G401 (cell line): ENCODE data around the gene PROM2. TPM values are rescaled to one million over a fixed set of nuclear protein-coding genes. Genes with fewer than 3 reads are reported as not detected.
"Not testable (repeated sequence)": the region's sequence is repeated elsewhere in the genome, so short reads cannot be mapped to it uniquely, and the experiment has no call there.

Experiments
- DNase-seq: peaks from one replicate; pipeline ENCODE4 v3.0.0-alpha.2; 2015; ENCODE audit warnings: low spot score
- in situ Hi-C: cut with HindIII; loops from 2 replicates; pipeline ENCODE4 v1.10.0; 2016; ENCODE audit warnings: low sequenced_read_pairs, mixed read lengths
- total RNA-seq: library from RNA; depleted of rRNA; stranded (reverse); fragments of >200 nt; shearing (Covaris generic); gene quantifications from 2 replicates; pipeline ENCODE4 v1.2.3, GENCODE V29; 2014; rRNA removed

The PROM2 gene, protein sequence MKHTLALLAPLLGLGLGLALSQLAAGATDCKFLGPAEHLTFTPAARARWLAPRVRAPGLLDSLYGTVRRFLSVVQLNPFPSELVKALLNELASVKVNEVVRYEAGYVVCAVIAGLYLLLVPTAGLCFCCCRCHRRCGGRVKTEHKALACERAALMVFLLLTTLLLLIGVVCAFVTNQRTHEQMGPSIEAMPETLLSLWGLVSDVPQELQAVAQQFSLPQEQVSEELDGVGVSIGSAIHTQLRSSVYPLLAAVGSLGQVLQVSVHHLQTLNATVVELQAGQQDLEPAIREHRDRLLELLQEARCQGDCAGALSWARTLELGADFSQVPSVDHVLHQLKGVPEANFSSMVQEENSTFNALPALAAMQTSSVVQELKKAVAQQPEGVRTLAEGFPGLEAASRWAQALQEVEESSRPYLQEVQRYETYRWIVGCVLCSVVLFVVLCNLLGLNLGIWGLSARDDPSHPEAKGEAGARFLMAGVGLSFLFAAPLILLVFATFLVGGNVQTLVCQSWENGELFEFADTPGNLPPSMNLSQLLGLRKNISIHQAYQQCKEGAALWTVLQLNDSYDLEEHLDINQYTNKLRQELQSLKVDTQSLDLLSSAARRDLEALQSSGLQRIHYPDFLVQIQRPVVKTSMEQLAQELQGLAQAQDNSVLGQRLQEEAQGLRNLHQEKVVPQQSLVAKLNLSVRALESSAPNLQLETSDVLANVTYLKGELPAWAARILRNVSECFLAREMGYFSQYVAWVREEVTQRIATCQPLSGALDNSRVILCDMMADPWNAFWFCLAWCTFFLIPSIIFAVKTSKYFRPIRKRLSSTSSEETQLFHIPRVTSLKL
- 0.03 TPM in 1 of 2 replicates, not detected in the other for total RNA-seq

GRCh38 chr2:95274291-95275150, at the start of gene PROM2:
PROM2 (plus strand) TSS chr2:95274449; CDS start chr2:95274586, 137 bp downstream.
- in situ Hi-C loops = no loop called here

GRCh38 chr2:95225658-95226057, 48.6 kb upstream of the PROM2 start:
- in situ Hi-C loops = no loop called here

More at GRCh38 chr2:95274291-95275150, at the start of gene PROM2:
- DNase-seq = no peak

GRCh38 chr2:95231723-95232122, 42.5 kb upstream of the PROM2 start:
- in situ Hi-C loops = no loop called here
- DNase-seq = peak; percentile 16

More at GRCh38 chr2:95225658-95226057, 48.6 kb upstream of the PROM2 start:
- DNase-seq = no peak

DNA sequence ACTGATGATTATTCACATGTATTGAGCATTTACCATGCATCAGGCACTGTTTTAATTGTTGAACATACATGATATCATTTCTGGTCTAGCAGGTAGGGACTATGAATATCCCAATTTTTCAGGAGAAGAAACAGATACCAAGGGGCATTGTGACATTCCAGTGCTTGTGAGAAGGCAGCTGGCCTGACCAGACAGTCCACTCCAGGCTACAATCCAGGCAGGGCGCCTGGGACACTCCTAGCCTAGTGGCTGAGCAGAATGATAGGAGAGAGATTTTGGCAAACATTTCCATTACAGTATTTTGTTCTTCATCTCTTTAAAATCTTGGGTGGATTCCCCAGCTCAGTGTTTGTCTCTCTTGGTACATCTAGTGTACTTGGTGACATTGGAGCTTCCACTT, 42.0 kb upstream of the PROM2 start:
- no peak for DNase-seq
- in situ Hi-C loops = no loop called here

GRCh38 chr2:95234286-95234785, 39.9 kb upstream of the PROM2 start:
- DNase-seq = no peak

DNA sequence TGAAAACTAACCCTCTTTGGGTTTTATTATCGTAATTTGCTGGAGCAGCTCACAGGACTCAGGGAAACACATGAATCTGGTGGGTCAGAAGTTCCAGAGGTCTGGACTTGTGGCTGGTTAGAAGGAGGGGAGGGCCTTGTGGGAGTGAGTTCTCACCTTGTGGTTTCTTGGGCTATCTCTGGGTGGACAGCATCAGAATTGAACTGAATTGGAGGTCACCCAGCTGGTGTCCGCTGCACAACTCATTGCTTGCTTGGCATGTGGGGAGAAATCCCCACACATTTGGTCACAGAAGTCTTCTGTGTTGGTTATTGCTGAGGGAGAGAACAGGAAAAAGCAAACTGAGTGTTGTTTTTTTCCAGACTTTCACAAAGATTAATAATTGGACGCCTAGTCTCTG, 39.4 kb upstream of the PROM2 start:
- in situ Hi-C loops = no loop called here

More at GRCh38 chr2:95234286-95234785, 39.9 kb upstream of the PROM2 start:
- in situ Hi-C loops = no loop called here

GRCh38 chr2:95238131-95238530, 36.1 kb upstream of the PROM2 start:
- in situ Hi-C loops = no loop called here
- DNase-seq = no peak

More for the DNA sequence above, 39.4 kb upstream of the PROM2 start:
- DNase-seq = no peak

GRCh38 chr2:95240091-95240490, 34.2 kb upstream of the PROM2 start:
- in situ Hi-C loops = no loop called here
- no peak for DNase-seq

- no peak for DNase-seq
- in situ Hi-C loops = no loop called here
These were observed 33.7 kb upstream of the PROM2 start for GRCh38 chr2:95240556-95240955.

- in situ Hi-C loops = not testable (repeated sequence)
These were observed 32.2 kb upstream of the PROM2 start for GRCh38 chr2:95242084-95242483.

DNA sequence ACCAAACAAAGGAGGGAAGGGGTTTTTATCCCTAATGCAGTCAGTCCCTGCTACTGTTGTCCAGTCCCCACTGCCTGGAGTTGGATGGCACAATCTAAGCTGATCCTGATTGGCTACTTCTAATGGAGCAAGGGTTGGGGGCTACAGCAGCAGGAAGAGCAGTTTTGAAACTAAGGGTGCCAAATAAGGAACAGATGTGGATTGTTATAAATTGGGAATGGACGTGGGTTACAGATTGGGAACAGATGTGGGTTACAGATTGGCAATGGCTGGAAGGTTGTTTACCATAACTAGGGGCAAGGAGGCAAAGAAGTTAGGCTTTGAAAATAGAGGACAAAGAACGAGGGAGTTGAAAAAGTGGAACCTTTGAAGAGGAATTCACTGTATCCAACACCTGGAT, 16.0 kb upstream of the PROM2 start:
- in situ Hi-C loops = no loop called here
- DNase-seq = no peak

More at GRCh38 chr2:95242084-95242483, 32.2 kb upstream of the PROM2 start:
- not testable (repeated sequence) for DNase-seq

DNA sequence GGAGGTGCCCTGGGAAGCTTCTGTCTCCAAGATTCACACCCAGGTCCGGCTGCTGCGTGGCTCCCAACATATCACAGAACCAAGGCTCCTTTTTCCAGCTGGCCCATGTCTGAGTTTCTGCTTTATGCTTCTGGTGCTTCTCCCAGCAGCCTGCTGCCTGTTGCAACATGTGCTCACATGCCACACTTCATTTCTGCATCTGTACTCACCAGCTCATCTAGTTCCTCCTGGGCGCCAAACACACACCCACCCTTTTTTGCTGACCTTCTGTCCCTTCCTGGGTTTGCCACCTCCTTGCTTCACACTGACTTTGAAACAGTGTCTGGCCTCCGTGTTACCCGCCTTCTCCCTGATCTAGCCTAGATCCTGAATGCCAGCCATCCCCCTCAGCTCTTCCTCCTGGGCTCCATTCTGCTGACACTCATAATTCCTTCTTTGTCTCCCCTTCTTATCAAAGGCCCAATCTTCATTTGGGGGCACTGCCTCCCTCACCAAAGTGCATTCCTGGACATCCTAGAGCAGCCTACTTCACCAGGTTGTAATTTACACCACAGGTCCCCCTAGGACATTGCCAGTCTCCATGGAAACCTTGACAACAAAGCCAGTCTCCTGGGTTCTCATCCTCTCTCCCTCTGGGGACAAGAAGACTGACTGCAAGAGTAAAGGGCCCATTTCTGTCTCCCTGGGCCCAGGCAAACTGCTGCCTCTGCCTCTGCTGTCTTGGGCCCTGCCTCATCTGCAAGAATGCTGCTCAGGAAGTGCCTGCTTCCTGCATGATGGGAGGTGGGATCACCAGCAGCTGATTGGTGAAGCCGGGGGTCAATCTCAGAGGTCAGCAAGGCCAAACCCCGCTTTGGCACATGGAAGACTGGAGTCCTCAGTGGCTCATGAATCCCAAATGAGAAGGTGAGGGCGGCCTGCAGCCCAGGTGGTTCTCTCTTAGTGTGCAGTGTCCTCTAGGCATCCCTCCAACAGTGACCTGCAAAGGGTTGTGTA, 13.9 kb upstream of the PROM2 start:
- in situ Hi-C loops = no loop called here
- no peak for DNase-seq

GRCh38 chr2:95261602-95262001, 12.6 kb upstream of the PROM2 start:
- in situ Hi-C loops = no loop called here
- no peak for DNase-seq

DNA sequence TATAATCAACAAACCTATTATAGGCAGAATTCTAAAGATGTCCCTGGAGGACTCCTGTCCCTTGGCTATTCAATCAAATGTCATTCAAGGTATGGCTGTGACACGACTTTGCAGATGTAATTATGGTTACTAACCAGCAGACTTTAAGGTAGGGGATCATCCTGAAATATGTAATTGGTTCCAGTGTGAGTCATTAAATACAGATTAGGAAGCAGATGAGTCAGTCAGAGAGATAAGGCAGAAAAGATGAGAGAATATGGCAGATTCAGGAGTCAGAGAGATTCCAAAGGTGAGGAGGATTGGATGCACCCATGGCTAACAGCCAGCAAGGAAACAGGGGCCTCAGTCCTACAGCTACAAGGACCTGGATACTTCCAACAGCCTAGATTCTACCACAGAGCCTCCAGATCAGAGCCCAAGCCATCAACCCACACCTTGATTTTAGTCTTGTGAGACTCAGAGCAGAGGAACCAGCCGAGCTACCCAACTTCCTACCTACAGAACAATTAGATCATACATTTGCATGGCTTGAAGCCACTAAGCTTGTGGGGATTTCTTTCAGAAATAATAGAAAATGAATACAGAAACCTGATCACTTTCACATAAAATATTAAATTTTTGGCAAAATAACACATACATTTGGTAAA, 11.2 kb upstream of the PROM2 start:
- no peak for DNase-seq
- in situ Hi-C loops = no loop called here

- in situ Hi-C loops = no loop called here
- DNase-seq = peak; percentile 38
These were observed 9.6 kb upstream of the PROM2 start for GRCh38 chr2:95264624-95265023.

DNA sequence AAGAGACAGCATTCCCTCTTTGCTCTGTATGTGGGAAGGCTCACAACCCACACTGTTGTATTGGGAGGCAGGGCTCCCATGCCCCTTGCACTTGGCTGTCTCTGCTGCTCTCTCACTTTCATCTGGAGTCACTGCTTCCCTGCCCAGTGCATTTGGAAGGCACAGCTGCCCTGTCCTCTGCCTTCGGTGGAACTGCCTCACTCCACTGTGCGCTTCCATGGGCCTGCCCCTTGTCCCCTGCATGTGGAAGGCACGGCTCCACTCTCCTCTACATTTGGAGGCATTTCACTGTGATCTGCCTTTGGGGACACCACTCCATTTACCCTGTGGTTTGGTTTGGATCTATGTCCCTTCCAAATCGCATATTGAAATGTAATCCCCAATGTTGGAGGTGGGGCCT, 9.1 kb upstream of the PROM2 start:
- in situ Hi-C loops = no loop called here
- DNase-seq = no peak

- in situ Hi-C loops = no loop called here
- no peak for DNase-seq
These were observed 7.3 kb upstream of the PROM2 start for GRCh38 chr2:95266781-95267430.
